VCaP (cell line): ENCODE measurements around the gene MATN3.

Experiments
- H3K27ac ChIP-seq: fragments of 450-650 bp; 2 replicates; pipeline ENCODE4 v1.5.1; 2017
- CTCF ChIP-seq: fragments of 450-650 bp; conservative IDR thresholded peaks from 2 replicates; pipeline ENCODE4 v1.5.1; 2017; ENCODE audit warnings: mild to moderate bottlenecking, moderate library complexity

MATN3 gene

GRCh38 chr2:19944205-19944845, 68.1 kb downstream of the MATN3 start:
- no peak for TF ChIP-seq CTCF
- no peak overlapping the region for H3K27ac ChIP-seq

GRCh38 chr2:19943189-19943588, 69.3 kb downstream of the MATN3 start:
- H3K27ac ChIP-seq, result no peak overlapping the region
- TF ChIP-seq CTCF, result no peak

- TF ChIP-seq CTCF, result no peak
- no peak overlapping the region for H3K27ac ChIP-seq
Observed at GRCh38 chr2:19942199-19942598, 70.3 kb downstream of the MATN3 start.
